GM04503 (cell line): ENCODE measurements around the gene IGSF23.
"Not testable (repeated sequence)": the region's sequence is repeated elsewhere in the genome, so short reads cannot be mapped to it uniquely, and the experiment has no call there.

ENCODE experiments used
- DNase-seq: peaks from one replicate; pipeline ENCODE4 v3.0.0-alpha.2; 2012; ENCODE audit warnings: low read depth

IGSF23 gene

DNA sequence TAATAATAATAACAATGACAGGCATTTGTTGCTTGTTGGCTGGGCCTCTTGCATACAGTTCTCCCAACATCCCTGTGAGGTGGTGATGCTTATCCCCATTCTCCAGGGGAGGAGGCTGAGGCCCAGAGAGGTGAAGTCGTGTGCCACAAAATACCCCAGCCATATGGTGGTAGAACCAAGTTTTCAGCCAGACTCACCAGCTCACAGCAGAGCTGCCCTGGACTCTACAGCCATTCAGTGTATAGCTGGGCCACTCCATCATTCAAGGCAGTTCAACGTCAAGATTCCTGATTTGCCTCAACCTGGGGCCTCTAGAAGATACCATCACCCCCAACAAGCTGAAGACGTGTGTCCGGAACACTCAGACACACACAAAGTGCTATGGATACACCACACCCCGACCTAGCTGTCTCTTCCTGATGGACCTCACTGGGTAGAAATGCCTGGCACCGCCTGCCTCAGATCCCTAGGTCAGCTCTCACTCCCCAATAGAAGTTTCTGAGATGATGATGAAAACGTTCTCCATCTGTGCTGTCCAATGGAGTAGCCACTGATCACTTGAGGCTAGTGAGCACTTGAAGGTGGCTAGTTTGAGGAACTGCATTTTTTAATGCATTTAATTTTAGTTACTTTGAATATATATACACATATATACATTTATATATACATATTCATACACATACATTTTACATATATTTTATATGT, 53.6 kb downstream of the IGSF23 start:
- DNase-seq: no peak

- no peak for DNase-seq
Measured at GRCh38 chr19:44668985-44669764, 55.8 kb downstream of the IGSF23 start.

- DNase-seq: not testable (repeated sequence)
Measured at GRCh38 chr19:44670027-44670426, 56.7 kb downstream of the IGSF23 start.

DNA sequence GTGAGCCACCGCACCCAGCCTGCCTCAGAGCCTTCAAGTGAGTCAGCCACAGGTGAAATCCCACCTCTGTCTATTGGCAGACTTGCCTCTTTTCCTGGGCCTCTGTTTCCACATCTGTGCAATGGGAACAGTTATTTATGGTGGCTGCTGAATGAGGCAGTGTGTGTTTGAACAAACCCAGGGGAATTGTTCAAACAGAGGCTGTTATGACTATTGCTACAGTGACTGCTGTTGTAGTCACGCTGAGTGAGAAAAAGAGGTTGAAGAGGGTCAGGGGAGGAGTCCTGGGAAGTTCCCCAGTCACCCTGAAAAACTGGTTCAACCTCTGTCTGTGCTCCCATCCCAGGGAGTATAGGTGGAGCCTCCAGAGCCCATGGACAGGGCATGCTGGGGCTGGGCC, 58.0 kb downstream of the IGSF23 start, which contains the start of gene CEACAM19:
CEACAM19 (plus strand) TSS at position 83 of the 400 bp plus-strand sequence. CDS start 450 bp downstream, outside the sequence.
- no peak for DNase-seq

DNA sequence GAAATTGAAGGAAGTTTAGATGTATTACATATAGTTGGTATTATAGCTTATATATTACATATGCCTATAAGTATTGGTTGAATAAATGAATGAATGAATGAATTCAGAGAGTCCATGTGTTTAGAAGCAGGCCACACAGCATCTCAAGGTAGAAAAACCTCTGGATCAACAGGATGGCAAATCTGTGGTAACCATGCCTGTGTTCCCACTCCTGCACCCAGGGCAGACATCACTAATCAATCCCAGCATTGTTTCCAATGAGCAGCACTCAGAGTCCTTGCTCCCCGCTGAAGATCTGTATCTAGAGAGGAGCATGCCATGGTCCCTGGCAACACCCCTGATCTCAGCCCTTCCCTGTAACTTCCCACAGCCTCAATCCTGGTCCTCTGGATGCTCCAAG, 58.9 kb downstream of the IGSF23 start:
- DNase-seq: no peak

DNA sequence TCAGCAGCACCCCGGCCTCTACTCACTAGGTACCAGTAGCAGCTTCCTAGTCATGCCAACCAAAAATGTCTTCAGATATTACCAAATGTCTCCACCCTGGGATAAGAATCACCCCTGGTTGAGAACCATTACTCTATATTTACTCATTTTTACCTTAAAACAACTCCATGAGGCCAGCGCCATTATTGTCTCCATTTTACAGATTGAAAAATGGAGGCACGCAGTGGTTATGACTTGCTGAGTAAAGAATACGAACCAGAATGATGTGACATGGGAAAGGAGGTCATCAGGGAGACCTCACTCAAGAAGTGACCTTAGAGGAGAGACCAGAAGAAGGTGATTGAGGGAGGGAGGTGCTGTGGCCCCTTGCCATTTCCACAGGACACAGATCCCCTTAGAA, 60.1 kb downstream of the IGSF23 start:
- DNase-seq: no peak

- no peak for DNase-seq
Measured at GRCh38 chr19:44675521-44675920, 62.2 kb downstream of the IGSF23 start.

GRCh38 chr19:44677019-44677811, 63.9 kb downstream of the IGSF23 start:
- DNase-seq: no peak

DNA sequence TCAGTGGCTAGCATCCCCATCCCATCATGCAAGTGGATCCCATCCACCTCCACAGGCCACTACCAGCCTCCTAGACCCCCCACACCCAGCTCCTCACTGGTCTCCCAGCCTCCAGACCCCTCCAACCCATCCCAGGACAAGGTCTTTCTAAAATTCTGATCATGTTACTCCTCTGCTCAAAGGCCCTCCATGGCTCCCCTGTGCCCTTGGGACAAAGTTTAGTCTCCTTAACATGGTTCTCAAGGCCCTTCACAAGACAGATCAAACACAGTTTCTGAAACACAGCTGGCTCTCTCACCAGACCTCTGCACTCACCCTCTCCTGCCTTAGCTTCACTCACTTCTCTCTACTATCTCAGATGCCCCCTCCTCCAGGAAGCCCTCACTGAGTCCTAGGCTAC, 67.2 kb downstream of the IGSF23 start:
- DNase-seq: no peak

DNA sequence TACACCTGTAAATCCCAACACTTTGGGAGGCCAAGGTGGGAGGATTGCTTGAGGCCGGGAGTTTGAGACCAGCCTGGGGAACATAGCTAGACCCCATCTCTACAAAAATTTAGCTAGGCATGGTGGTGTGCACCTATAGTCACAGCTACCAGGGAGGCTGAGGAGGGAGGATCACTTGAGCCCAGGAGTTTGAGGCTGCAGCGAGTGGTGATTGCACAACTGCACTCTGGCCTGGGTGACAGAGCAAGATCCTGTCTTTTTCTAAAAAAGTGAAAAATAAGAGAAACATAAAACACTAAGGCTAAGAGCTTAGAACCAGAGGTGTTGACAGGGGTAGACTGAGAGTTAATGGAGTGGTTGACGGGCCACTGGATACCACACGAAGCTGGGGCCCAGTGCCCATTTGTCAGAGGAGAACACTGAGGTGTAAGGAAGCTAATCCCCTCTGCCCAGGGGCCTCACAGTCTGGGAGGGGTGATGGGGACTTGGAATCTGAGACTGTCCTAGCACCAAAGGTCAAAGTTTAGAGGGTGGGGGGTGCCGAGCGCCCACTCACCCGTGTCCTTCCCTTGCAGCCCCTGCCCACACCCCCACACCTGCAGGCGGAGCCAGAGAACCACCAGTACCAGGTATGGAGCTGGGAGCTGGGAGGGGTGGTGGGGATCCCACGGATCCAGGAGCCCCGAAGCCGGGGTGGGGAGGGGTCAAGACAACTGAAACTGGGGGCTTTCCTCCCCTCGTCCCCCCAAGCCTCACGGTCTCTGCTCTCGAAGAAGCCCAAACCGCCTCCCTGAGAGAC, 68.8 kb downstream of the IGSF23 start:
- DNase-seq: no peak

DNA sequence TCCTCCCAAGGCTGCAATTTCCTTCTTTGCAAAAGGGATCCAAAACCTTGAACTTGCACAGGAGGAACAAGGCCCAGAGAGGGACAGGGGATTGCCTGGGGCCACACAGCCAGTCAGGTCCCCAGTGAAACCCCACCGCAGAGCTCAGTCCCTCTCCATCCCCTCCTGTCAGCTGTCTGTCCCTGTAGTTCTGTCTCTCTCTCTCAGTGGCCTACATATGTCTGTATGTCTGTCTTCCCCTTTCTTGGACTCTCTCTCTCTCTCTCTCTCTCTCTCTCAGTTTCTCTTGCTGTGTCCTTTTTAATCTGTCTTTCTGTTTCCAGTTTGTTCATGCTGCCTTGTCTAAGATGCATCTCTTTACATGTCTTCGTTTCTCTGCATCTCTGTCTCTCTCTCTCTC, 69.4 kb downstream of the IGSF23 start:
- no peak for DNase-seq

DNA sequence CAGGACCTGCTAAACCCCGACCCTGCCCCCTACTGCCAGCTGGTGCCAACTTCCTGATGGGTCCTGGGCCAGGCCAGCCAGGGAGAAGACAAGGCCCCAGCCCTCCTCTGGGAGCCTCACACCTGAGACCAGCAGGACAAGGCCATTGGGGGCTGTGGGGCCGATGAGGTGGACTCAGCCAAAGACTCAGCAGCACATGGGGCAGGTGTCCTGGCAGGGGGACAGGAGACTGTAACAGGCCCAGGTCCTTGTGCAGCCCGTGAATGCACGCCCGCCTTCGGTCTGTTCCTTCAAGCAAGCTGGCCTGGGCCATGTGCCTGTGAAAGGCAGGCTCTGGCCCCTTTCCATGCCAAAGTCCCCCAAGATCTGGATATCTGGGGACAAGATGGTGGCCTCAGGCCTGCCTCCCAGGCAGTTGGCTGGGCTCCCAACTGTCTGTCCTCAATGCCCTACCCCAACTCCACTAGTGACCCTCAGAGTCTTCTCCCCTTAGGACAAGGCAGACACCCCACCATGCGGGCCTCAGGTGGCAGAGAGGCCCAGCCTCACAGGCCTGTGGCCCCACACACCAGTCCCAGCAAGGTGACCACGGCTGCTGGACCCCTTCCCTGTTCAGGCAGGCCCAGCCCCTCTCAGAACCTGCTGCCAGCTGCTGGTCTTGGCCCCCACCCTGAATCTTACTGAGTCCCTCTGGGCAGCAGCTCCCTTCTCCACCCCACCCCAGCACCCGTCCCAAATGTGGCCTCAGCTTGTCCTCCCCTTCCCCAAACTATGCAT, 70.3 kb downstream of the IGSF23 start:
- DNase-seq: no peak

GRCh38 chr19:44684396-44684795, 71.0 kb downstream of the IGSF23 start:
- DNase-seq: not testable (repeated sequence)

DNA sequence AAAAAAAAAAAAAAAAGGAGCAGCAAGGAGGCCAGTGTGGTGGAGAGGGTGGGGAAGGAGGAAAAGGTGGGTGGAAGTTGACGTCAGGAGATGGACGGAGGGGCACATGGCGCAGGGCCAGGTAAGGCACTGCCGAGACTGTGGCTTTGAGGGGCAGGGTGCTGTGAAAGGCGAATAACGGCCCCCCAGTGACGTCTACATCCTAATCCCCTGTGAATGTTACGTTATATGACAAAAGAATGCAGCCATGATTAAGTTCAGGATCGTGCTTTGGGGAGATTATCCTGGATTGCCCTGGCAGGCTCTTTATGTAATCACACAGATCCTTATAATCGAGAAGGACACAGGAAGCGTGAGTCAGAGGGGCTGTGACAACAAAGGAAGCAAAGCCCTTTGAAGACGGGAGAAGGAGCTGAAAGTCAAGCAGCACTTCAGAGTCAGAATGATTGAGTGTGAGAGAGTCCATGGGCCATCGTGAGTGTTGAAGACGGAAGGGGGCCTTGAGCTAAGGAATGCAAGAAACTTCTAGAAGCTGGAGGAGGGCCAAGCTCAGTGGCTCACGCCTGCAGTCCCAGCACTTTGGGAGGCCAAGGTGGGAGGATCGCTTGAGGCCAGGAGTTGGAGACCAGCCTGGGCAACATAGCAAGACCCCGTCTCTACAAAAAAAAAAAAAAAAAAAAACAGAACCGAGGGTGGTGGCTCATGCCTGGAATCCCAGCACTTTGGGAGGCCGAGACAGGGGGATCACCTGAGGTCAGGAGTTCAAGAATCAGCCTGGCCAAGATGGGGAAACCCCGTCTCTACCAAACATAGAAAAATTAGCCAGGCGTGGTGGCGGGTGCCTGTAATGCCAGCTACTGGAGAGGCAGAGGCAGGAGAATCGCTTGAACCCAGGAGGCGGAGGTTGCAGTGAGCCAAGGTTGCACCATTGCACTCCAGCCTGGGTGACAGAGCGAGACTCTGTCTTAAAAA, 71.8 kb downstream of the IGSF23 start:
- peak; percentile 71 for DNase-seq

- DNase-seq: no peak
Measured at GRCh38 chr19:44685877-44686276, 72.5 kb downstream of the IGSF23 start.
